ENCODE measurements around the gene MT1A. TPM values are rescaled to one million over a fixed set of nuclear protein-coding genes. Genes with fewer than 3 reads are reported as not detected.

Gene MT1A
- total RNA-seq, 1 donor from 2014 or later: not detected

DNA sequence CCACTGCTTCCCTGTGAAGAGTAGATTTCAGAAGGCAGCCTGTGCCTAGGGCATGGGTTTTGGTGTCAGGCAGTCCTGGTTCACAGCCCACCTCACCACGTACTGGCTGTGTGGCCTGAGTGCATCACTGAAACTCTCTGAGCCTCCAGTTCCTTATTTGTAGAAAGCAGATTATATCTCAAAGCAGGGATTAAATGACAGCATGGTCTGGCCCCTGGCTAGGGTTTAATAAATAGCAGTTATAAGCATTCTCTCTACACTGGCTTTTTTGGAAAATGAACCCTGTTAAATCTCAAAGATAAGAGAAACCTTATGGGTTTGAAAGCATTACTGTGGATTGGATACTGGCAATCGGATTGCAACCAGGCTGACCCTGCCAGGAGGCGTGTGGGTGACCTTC lies 8.9 kb upstream of the MT1A start:
- Histone ChIP-seq H3K27me3 (ENCODE audit: control insufficient read depth in 3 of 3, insufficient read depth in 3 of 3, low read length in 3 of 3) (peaks cover 0 to 7% (median 3%) of the 10 kb centered on the region in 3 donors), H3K4me1 (ENCODE audit: control insufficient read depth in 3 of 3, insufficient read depth in 3 of 3, low read length in 3 of 3) (peaks cover 32 to 50% (median 49%) of the 10 kb centered on the region in 3 donors), H3K27ac (ENCODE audit: low read depth, low read length) (peak overlapping the region; percentile 52), H3K4me3 (ENCODE audit: low read length in 3 of 3) (no peak overlapping the region), H3K9me3 (ENCODE audit: control insufficient read depth in 3 of 3, low read length in 3 of 3) (no peaks in the 10 kb centered on the region), H3K36me3 (ENCODE audit: control insufficient read depth in 3 of 3, insufficient read depth in 3 of 3, low read length in 3 of 3) (no peaks in the 10 kb centered on the region), H3K9ac (ENCODE audit: low read depth in 1 of 3, low read length in 3 of 3) (peak overlapping the region in 2 of 3 donors; percentile 26 to 30)

DNA sequence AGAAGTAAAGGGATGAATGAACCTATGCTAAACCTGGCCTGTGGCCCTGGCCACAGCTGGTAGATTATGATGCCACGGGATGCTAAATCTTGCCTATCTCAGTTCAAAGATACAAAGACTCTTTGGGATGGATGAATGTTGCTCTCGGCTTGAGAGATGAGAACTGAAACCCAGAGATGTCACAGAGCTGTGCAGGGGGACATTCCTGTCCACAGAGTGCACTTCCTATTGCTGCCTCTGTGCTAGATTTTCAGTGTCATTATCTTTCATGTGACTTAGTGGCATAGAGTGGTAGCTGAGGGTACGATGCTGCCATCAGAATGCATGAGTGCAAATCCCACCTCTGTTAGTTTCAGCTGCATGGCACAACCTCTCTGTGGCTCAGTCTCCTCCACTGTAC lies 8.3 kb upstream of the MT1A start:
- Histone ChIP-seq H3K4me1 (ENCODE audit: control insufficient read depth in 3 of 3, insufficient read depth in 3 of 3, low read length in 3 of 3) (peaks cover 32 to 45% (median 44%) of the 10 kb centered on the region in 3 donors), H3K27ac (ENCODE audit: low read depth, low read length) (no peak overlapping the region), H3K27me3 (ENCODE audit: control insufficient read depth in 3 of 3, insufficient read depth in 3 of 3, low read length in 3 of 3) (peaks cover 2 to 8% (median 7%) of the 10 kb centered on the region in 3 donors), H3K9me3 (ENCODE audit: control insufficient read depth in 3 of 3, low read length in 3 of 3) (no peaks in the 10 kb centered on the region), H3K4me3 (ENCODE audit: low read length in 3 of 3) (no peak overlapping the region), H3K36me3 (ENCODE audit: control insufficient read depth in 3 of 3, insufficient read depth in 3 of 3, low read length in 3 of 3) (no peaks in the 10 kb centered on the region), H3K9ac (ENCODE audit: low read depth in 1 of 3, low read length in 3 of 3) (no peak overlapping the region)

DNA sequence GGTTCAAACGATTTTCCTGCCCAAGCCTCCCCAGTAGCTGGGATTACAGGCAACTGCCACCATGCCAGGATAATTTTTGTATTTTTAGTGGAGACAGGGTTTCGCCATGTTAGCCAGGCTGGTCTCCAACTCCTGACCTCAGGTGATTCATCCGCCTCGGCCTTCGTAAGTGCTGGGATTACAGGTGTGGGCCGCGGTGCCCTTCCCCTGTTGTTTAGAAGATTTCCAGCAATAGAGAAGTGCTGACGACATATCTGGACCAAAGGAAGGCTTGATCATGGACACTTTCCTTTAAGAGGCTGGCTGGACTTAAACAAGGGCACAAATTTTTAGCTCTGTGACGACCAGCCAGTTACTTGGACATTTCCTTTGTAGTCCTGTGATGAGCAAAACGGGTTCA lies 7.3 kb upstream of the MT1A start:
- Histone ChIP-seq H3K9ac (ENCODE audit: low read depth in 1 of 3, low read length in 3 of 3) (no peak overlapping the region), H3K4me3 (ENCODE audit: low read length in 3 of 3) (no peak overlapping the region), H3K27ac (ENCODE audit: low read depth, low read length) (peak overlapping the region; percentile 42), H3K9me3 (ENCODE audit: control insufficient read depth in 3 of 3, low read length in 3 of 3) (no peaks in the 10 kb centered on the region), H3K4me1 (ENCODE audit: control insufficient read depth in 3 of 3, insufficient read depth in 3 of 3, low read length in 3 of 3) (peaks cover 26 to 39% (median 36%) of the 10 kb centered on the region in 3 donors), H3K27me3 (ENCODE audit: control insufficient read depth in 3 of 3, insufficient read depth in 3 of 3, low read length in 3 of 3) (peaks cover 7 to 17% (median 8%) of the 10 kb centered on the region in 3 donors), H3K36me3 (ENCODE audit: control insufficient read depth in 3 of 3, insufficient read depth in 3 of 3, low read length in 3 of 3) (no peaks in the 10 kb centered on the region)

DNA sequence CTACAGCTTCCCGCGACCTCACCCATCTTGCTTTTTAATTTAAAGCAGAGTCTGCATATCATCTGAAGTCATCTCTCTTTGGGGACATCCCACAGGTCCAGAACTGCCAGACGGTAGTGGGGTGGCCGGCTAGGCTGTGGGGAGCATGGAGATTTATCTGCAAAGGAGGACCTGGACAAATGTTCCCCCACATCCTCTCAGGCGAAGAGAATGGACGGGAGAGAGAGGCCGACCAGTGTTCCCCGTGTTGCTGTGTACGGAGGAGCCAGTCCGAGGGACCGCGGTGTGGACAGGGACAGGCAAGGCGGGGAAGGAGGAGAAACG lies 6.7 kb upstream of the MT1A start:
- Histone ChIP-seq H3K9me3 (ENCODE audit: control insufficient read depth in 3 of 3, low read length in 3 of 3) (no peaks in the 10 kb centered on the region), H3K4me1 (ENCODE audit: control insufficient read depth in 3 of 3, insufficient read depth in 3 of 3, low read length in 3 of 3) (peaks cover 23 to 34% (median 30%) of the 10 kb centered on the region in 3 donors), H3K27ac (ENCODE audit: low read depth, low read length) (peak overlapping the region; percentile 42), H3K9ac (ENCODE audit: low read depth in 1 of 3, low read length in 3 of 3) (peak overlapping the region; percentile 54 to 77 (median 67)), H3K36me3 (ENCODE audit: control insufficient read depth in 3 of 3, insufficient read depth in 3 of 3, low read length in 3 of 3) (no peaks in the 10 kb centered on the region), H3K4me3 (ENCODE audit: low read length in 3 of 3) (peak overlapping the region; percentile 54 to 69 (median 67)), H3K27me3 (ENCODE audit: control insufficient read depth in 3 of 3, insufficient read depth in 3 of 3, low read length in 3 of 3) (peaks cover 7 to 17% (median 13%) of the 10 kb centered on the region in 3 donors)

DNA sequence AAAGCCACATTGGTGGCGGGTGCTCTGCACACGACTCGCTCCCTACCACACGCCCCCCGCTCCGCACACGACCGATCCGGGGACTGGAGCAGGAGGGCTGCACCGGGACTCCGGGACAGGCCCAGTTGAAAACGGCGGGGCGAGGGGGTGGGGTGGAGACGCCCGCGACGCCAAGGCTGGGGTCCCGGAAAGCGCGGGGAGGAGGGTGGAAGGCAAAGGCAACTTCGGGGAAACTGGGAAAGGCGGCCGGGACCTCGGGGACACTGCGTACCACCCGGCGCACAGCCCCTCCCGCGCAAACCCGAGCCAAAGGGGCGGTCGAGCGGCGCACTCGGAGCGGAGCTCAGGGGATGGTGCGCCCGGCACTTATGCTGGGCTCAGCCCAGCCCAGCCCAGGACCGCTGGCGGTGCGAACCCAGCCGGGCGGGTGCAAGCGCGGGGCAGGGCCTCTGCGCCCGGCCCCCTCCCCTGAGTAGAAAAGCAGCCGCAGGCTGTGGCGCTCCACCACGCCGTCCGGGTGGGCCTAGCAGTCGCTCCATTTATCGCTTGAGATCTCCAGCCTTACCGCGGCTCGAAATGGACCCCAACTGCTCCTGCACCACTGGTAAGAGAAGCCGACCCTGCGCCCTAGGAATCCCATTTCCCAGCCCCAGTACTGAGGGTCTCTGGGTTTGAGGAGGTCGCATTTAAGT lies 6.2 kb upstream of the MT1A start, which contains the start of gene MT1M:
MT1M (plus strand) TSS at position 504 of the 692 bp plus-strand sequence; CDS start at position 577, 73 bp downstream.
- Histone ChIP-seq H3K27me3 (ENCODE audit: control insufficient read depth in 3 of 3, insufficient read depth in 3 of 3, low read length in 3 of 3) (peaks cover 7 to 17% (median 13%) of the 10 kb centered on the region in 3 donors), H3K9me3 (ENCODE audit: control insufficient read depth in 3 of 3, low read length in 3 of 3) (no peaks in the 10 kb centered on the region), H3K9ac (ENCODE audit: low read depth in 1 of 3, low read length in 3 of 3) (peak within 1 kb of the TSS; percentile 54 to 77 (median 67)), H3K27ac (ENCODE audit: low read depth, low read length) (peak within 1 kb of the TSS; percentile 42), H3K4me1 (ENCODE audit: control insufficient read depth in 3 of 3, insufficient read depth in 3 of 3, low read length in 3 of 3) (peaks cover 18 to 29% (median 26%) of the 10 kb centered on the region in 3 donors), H3K4me3 (ENCODE audit: low read length in 3 of 3) (peak within 1 kb of the TSS; percentile 54 to 69 (median 67)), H3K36me3 (ENCODE audit: control insufficient read depth in 3 of 3, insufficient read depth in 3 of 3, low read length in 3 of 3) (no peaks in the 10 kb centered on the region)

DNA sequence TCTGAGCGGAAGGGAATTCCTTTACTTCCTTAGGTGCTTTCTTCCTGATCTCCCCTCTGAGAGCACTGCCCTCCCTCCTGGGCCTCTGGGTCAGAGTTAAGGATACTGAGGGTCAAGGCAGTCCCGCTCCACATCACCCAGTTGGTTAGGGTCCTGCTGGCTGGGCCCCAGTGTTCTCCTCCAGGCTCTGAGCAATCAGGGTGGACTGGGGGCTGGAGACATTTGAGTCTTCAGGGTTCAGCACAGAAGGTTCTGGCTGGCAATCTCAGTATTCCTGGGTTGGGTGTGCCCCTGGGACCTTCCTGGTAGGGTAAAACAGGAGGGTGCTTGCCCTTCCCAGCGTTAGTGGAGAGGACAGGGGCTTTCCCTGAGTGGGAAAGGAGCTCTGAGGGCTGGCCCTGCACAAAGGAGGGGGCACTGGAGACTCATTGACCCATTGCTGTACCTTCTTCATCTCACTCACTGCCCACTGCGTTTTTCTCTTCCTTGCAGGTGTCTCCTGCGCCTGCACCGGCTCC lies 5.6 kb upstream of the MT1A start:
- H3K27me3 ChIP-seq (ENCODE audit: control insufficient read depth in 3 of 3, insufficient read depth in 3 of 3, low read length in 3 of 3): peaks cover 10 to 19% (median 15%) of the 10 kb centered on the region in 3 donors
- H3K9ac ChIP-seq (ENCODE audit: low read depth in 1 of 3, low read length in 3 of 3): peak overlapping the region; percentile 52 to 77 (median 67)
- H3K4me3 ChIP-seq (ENCODE audit: low read length in 3 of 3): peak overlapping the region; percentile 54 to 69 (median 67)
- H3K27ac ChIP-seq (ENCODE audit: low read depth, low read length): peak overlapping the region; percentile 42
- no peaks in the 10 kb centered on the region for H3K9me3 ChIP-seq (ENCODE audit: control insufficient read depth in 3 of 3, low read length in 3 of 3)
- H3K36me3 ChIP-seq (ENCODE audit: control insufficient read depth in 3 of 3, insufficient read depth in 3 of 3, low read length in 3 of 3): no peaks in the 10 kb centered on the region
- peaks cover 21 to 29% (median 25%) of the 10 kb centered on the region in 3 donors for H3K4me1 ChIP-seq (ENCODE audit: control insufficient read depth in 3 of 3, insufficient read depth in 3 of 3, low read length in 3 of 3)

DNA sequence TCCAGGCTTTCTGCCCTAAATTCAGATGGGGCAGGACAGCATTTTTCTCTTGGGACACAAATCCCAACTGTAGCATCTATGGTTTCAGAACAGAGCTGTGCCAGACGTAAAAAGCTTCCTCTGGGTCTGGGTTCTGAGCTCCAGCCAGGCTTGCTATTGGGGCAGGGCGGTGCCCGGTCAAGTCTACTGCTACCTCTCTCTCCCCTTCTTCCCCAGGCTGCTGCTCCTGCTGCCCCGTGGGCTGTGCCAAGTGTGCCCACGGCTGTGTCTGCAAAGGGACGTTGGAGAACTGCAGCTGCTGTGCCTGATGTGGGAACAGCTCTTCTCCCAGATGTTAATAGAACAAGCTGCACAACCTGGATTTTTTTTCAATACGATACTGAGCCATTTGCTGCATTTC lies 4.9 kb upstream of the MT1A start:
- Histone ChIP-seq H3K36me3 (ENCODE audit: control insufficient read depth in 3 of 3, insufficient read depth in 3 of 3, low read length in 3 of 3) (no peaks in the 10 kb centered on the region), H3K9me3 (ENCODE audit: control insufficient read depth in 3 of 3, low read length in 3 of 3) (no peaks in the 10 kb centered on the region), H3K4me3 (ENCODE audit: low read length in 3 of 3) (peak overlapping the region in 1 of 3 donors; percentile 54), H3K9ac (ENCODE audit: low read depth in 1 of 3, low read length in 3 of 3) (no peak overlapping the region), H3K27me3 (ENCODE audit: control insufficient read depth in 3 of 3, insufficient read depth in 3 of 3, low read length in 3 of 3) (peaks cover 15 to 24% (median 18%) of the 10 kb centered on the region in 3 donors), H3K27ac (ENCODE audit: low read depth, low read length) (no peak overlapping the region), H3K4me1 (ENCODE audit: control insufficient read depth in 3 of 3, insufficient read depth in 3 of 3, low read length in 3 of 3) (peaks cover 27 to 34% (median 27%) of the 10 kb centered on the region in 3 donors)

DNA sequence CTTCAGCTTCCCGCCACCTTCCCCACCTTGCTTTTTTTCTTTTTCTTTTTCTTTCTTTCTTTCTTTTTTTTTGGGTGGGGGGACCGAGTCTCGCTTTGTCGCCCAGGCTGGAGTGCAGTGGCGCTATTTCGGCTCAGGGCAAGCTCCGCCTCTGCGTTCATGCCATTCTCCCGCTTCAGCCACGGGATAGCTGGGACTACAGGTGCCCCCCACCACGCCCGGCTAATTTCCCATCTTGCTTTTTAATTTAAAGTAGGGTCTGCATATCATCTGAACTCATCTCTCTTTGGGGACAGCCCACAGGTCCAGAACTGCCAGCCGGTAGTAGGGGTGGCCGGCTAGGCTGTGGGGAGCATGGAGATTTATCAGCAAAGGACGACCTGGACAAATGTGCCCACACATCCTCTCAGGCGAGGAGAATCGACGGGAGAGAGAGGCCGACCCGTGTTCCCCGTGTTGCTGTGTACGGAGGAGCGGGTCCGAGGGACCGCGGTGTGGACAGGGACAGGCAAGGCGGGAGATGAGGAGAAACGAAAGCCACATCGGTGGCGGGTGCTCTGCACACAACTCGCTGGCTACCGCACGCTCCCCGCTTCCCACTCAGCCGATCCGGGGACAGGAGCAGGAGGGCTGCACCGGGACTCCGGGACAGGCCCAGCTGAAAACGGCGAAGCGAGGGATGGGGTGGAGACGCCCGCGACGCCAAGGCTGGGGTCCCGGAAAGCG lies 3.6 kb upstream of the MT1A start:
- Histone ChIP-seq H3K27me3 (ENCODE audit: control insufficient read depth in 3 of 3, insufficient read depth in 3 of 3, low read length in 3 of 3) (peaks cover 18 to 38% (median 25%) of the 10 kb centered on the region in 3 donors), H3K4me3 (ENCODE audit: low read length in 3 of 3) (no peak overlapping the region)

DNA sequence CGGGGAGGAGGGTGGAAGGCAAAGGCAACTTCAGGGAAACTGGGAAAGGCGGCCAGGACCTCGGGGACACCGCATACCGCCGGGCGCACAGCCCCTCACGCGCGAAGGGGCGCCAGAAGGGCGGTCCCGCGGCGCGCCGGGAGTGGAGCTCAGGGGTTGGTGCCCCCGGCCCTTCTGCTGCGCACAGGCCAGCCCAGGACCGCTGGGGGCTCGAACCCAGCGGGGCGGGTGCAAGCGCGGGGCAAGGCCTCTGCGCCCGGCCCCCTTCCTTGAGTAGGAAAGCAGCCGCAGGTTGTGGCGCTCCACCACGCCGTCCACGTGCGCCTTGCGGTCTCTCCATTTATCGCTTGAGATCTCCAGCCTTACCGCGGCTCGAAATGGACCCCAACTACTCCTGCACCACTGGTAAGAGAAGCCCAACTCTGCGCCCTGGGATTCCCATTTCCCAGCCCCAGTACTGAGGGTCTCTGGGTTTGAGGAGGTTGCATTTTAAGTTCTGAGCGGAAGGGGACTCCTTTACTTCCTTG lies 3.0 kb upstream of the MT1A start:
- H3K9ac ChIP-seq (ENCODE audit: low read depth in 1 of 3, low read length in 3 of 3): no peak overlapping the region
- H3K36me3 ChIP-seq (ENCODE audit: control insufficient read depth in 3 of 3, insufficient read depth in 3 of 3, low read length in 3 of 3): no peaks in the 10 kb centered on the region
- no peak overlapping the region for H3K4me3 ChIP-seq (ENCODE audit: low read length in 3 of 3)
- peaks cover 18 to 41% (median 25%) of the 10 kb centered on the region in 3 donors for H3K27me3 ChIP-seq (ENCODE audit: control insufficient read depth in 3 of 3, insufficient read depth in 3 of 3, low read length in 3 of 3)
- H3K9me3 ChIP-seq (ENCODE audit: control insufficient read depth in 3 of 3, low read length in 3 of 3): no peaks in the 10 kb centered on the region
- H3K4me1 ChIP-seq (ENCODE audit: control insufficient read depth in 3 of 3, insufficient read depth in 3 of 3, low read length in 3 of 3): peaks cover 19 to 27% (median 21%) of the 10 kb centered on the region in 3 donors
- no peak overlapping the region for H3K27ac ChIP-seq (ENCODE audit: low read depth, low read length)

More for the DNA sequence above, 3.6 kb upstream of the MT1A start:
- Histone ChIP-seq H3K9me3 (ENCODE audit: control insufficient read depth in 3 of 3, low read length in 3 of 3) (no peaks in the 10 kb centered on the region), H3K9ac (ENCODE audit: low read depth in 1 of 3, low read length in 3 of 3) (no peak overlapping the region), H3K36me3 (ENCODE audit: control insufficient read depth in 3 of 3, insufficient read depth in 3 of 3, low read length in 3 of 3) (no peaks in the 10 kb centered on the region), H3K4me1 (ENCODE audit: control insufficient read depth in 3 of 3, insufficient read depth in 3 of 3, low read length in 3 of 3) (peaks cover 19 to 27% (median 26%) of the 10 kb centered on the region in 3 donors), H3K27ac (ENCODE audit: low read depth, low read length) (no peak overlapping the region)
